ENCODE results near the gene OLFM2.

The OLFM2 gene

GRCh38 chr19:9912551-9913236 lies 23.6 kb downstream of the OLFM2 start:
- no peaks in the 10 kb centered on the region for H3K9me3 ChIP-seq (ENCODE audit: low read length)
- peak overlapping the region; percentile 49 for H3K4me3 ChIP-seq (ENCODE audit: low read length)
- H3K4me1 ChIP-seq (ENCODE audit: insufficient read depth, low read length) = peaks cover 10% of the 10 kb centered on the region
- H3K36me3 ChIP-seq (ENCODE audit: insufficient read depth, low read length) = no peaks in the 10 kb centered on the region
- H3K27me3 ChIP-seq (ENCODE audit: insufficient read depth, low read length) = peaks cover 24% of the 10 kb centered on the region
- peak overlapping the region; percentile 42 for H2AFZ ChIP-seq (ENCODE audit: low read depth, low read length)

- no peak overlapping the region for H2AFZ ChIP-seq (ENCODE audit: low read depth, low read length)
- peaks cover 8% of the 10 kb centered on the region for H3K4me1 ChIP-seq (ENCODE audit: insufficient read depth, low read length)
- no peaks in the 10 kb centered on the region for H3K9me3 ChIP-seq (ENCODE audit: low read length)
- H3K36me3 ChIP-seq (ENCODE audit: insufficient read depth, low read length) = no peaks in the 10 kb centered on the region
- no peak overlapping the region for H3K4me3 ChIP-seq (ENCODE audit: low read length)
- peaks cover 24% of the 10 kb centered on the region for H3K27me3 ChIP-seq (ENCODE audit: insufficient read depth, low read length)
Measured at GRCh38 chr19:9911524-9912185, 24.7 kb downstream of the OLFM2 start.

GRCh38 chr19:9910625-9911024 lies 25.7 kb downstream of the OLFM2 start:
- no peaks in the 10 kb centered on the region for H3K9me3 ChIP-seq (ENCODE audit: low read length)
- no peak overlapping the region for H2AFZ ChIP-seq (ENCODE audit: low read depth, low read length)
- H3K4me3 ChIP-seq (ENCODE audit: low read length) = no peak overlapping the region
- H3K27me3 ChIP-seq (ENCODE audit: insufficient read depth, low read length) = peaks cover 24% of the 10 kb centered on the region
- H3K36me3 ChIP-seq (ENCODE audit: insufficient read depth, low read length) = no peaks in the 10 kb centered on the region
- peaks cover 10% of the 10 kb centered on the region for H3K4me1 ChIP-seq (ENCODE audit: insufficient read depth, low read length)

GRCh38 chr19:9909251-9909650 lies 27.1 kb downstream of the OLFM2 start:
- Histone ChIP-seq H2AFZ (ENCODE audit: low read depth, low read length) (no peak overlapping the region), H3K4me3 (ENCODE audit: low read length) (no peak overlapping the region), H3K9me3 (ENCODE audit: low read length) (no peaks in the 10 kb centered on the region), H3K27me3 (ENCODE audit: insufficient read depth, low read length) (peaks cover 24% of the 10 kb centered on the region), H3K4me1 (ENCODE audit: insufficient read depth, low read length) (peaks cover 7% of the 10 kb centered on the region), H3K36me3 (ENCODE audit: insufficient read depth, low read length) (no peaks in the 10 kb centered on the region)

- Histone ChIP-seq H3K9me3 (ENCODE audit: low read length) (no peaks in the 10 kb centered on the region), H3K27me3 (ENCODE audit: insufficient read depth, low read length) (peaks cover 6% of the 10 kb centered on the region), H3K4me1 (ENCODE audit: insufficient read depth, low read length) (peaks cover 2% of the 10 kb centered on the region), H3K4me3 (ENCODE audit: low read length) (no peak overlapping the region), H3K36me3 (ENCODE audit: insufficient read depth, low read length) (no peaks in the 10 kb centered on the region), H2AFZ (ENCODE audit: low read depth, low read length) (no peak overlapping the region)
Measured at GRCh38 chr19:9906475-9907087, 29.7 kb downstream of the OLFM2 start.

GRCh38 chr19:9903336-9903735 lies 33.0 kb downstream of the OLFM2 start:
- no peaks in the 10 kb centered on the region for H3K36me3 ChIP-seq (ENCODE audit: insufficient read depth, low read length)
- H2AFZ ChIP-seq (ENCODE audit: low read depth, low read length) = no peak overlapping the region
- H3K9me3 ChIP-seq (ENCODE audit: low read length) = no peaks in the 10 kb centered on the region
- H3K4me1 ChIP-seq (ENCODE audit: insufficient read depth, low read length) = peaks cover 2% of the 10 kb centered on the region
- H3K4me3 ChIP-seq (ENCODE audit: low read length) = no peak overlapping the region
- no peaks in the 10 kb centered on the region for H3K27me3 ChIP-seq (ENCODE audit: insufficient read depth, low read length)

GRCh38 chr19:9901642-9902041 lies 34.7 kb downstream of the OLFM2 start:
- no peaks in the 10 kb centered on the region for H3K27me3 ChIP-seq (ENCODE audit: insufficient read depth, low read length)
- H2AFZ ChIP-seq (ENCODE audit: low read depth, low read length) = no peak overlapping the region
- peaks cover 2% of the 10 kb centered on the region for H3K4me1 ChIP-seq (ENCODE audit: insufficient read depth, low read length)
- no peaks in the 10 kb centered on the region for H3K36me3 ChIP-seq (ENCODE audit: insufficient read depth, low read length)
- H3K9me3 ChIP-seq (ENCODE audit: low read length) = no peaks in the 10 kb centered on the region
- no peak overlapping the region for H3K4me3 ChIP-seq (ENCODE audit: low read length)

GRCh38 chr19:9901020-9901419 lies 35.3 kb downstream of the OLFM2 start:
- H3K27me3 ChIP-seq (ENCODE audit: insufficient read depth, low read length) = no peaks in the 10 kb centered on the region
- H2AFZ ChIP-seq (ENCODE audit: low read depth, low read length) = no peak overlapping the region
- H3K9me3 ChIP-seq (ENCODE audit: low read length) = no peaks in the 10 kb centered on the region
- H3K36me3 ChIP-seq (ENCODE audit: insufficient read depth, low read length) = no peaks in the 10 kb centered on the region
- no peaks in the 10 kb centered on the region for H3K4me1 ChIP-seq (ENCODE audit: insufficient read depth, low read length)
- H3K4me3 ChIP-seq (ENCODE audit: low read length) = no peak overlapping the region

- Histone ChIP-seq H3K27me3 (ENCODE audit: insufficient read depth, low read length) (no peaks in the 10 kb centered on the region), H3K4me1 (ENCODE audit: insufficient read depth, low read length) (peaks cover 8% of the 10 kb centered on the region), H2AFZ (ENCODE audit: low read depth, low read length) (no peak overlapping the region), H3K4me3 (ENCODE audit: low read length) (no peak overlapping the region), H3K9me3 (ENCODE audit: low read length) (no peaks in the 10 kb centered on the region), H3K36me3 (ENCODE audit: insufficient read depth, low read length) (no peaks in the 10 kb centered on the region)
Measured at GRCh38 chr19:9891609-9892373, 44.5 kb downstream of the OLFM2 start.

- H3K4me1 ChIP-seq (ENCODE audit: insufficient read depth, low read length) = peaks cover 13% of the 10 kb centered on the region
- no peaks in the 10 kb centered on the region for H3K27me3 ChIP-seq (ENCODE audit: insufficient read depth, low read length)
- H3K9me3 ChIP-seq (ENCODE audit: low read length) = no peaks in the 10 kb centered on the region
- no peak overlapping the region for H3K4me3 ChIP-seq (ENCODE audit: low read length)
- no peak overlapping the region for H2AFZ ChIP-seq (ENCODE audit: low read depth, low read length)
- H3K36me3 ChIP-seq (ENCODE audit: insufficient read depth, low read length) = no peaks in the 10 kb centered on the region
Measured at GRCh38 chr19:9885077-9885552, 51.2 kb downstream of the OLFM2 start.

- Histone ChIP-seq H2AFZ (ENCODE audit: low read depth, low read length) (no peak overlapping the region), H3K27me3 (ENCODE audit: insufficient read depth, low read length) (no peaks in the 10 kb centered on the region), H3K4me1 (ENCODE audit: insufficient read depth, low read length) (peaks cover 6% of the 10 kb centered on the region), H3K9me3 (ENCODE audit: low read length) (no peaks in the 10 kb centered on the region), H3K36me3 (ENCODE audit: insufficient read depth, low read length) (no peaks in the 10 kb centered on the region), H3K4me3 (ENCODE audit: low read length) (no peak overlapping the region)
Measured at GRCh38 chr19:9883764-9884163, 52.6 kb downstream of the OLFM2 start.

GRCh38 chr19:9883231-9883758 lies 53.0 kb downstream of the OLFM2 start:
- Histone ChIP-seq H3K4me3 (ENCODE audit: low read length) (no peak overlapping the region), H2AFZ (ENCODE audit: low read depth, low read length) (no peak overlapping the region), H3K9me3 (ENCODE audit: low read length) (no peaks in the 10 kb centered on the region), H3K36me3 (ENCODE audit: insufficient read depth, low read length) (no peaks in the 10 kb centered on the region), H3K4me1 (ENCODE audit: insufficient read depth, low read length) (peaks cover 6% of the 10 kb centered on the region), H3K27me3 (ENCODE audit: insufficient read depth, low read length) (no peaks in the 10 kb centered on the region)

GRCh38 chr19:9881720-9882119 lies 54.6 kb downstream of the OLFM2 start:
- Histone ChIP-seq H2AFZ (ENCODE audit: low read depth, low read length) (no peak overlapping the region), H3K27me3 (ENCODE audit: insufficient read depth, low read length) (no peaks in the 10 kb centered on the region), H3K36me3 (ENCODE audit: insufficient read depth, low read length) (no peaks in the 10 kb centered on the region), H3K4me3 (ENCODE audit: low read length) (no peak overlapping the region), H3K9me3 (ENCODE audit: low read length) (no peaks in the 10 kb centered on the region), H3K4me1 (ENCODE audit: insufficient read depth, low read length) (peaks cover 6% of the 10 kb centered on the region)
